ENCODE data around the gene BDH1.

- TF ChIP-seq CTCF (IDR thresholded peaks at IDR 0.05; ENCODE audit: low read length) (no peak), EZH2 (optimal IDR thresholded peaks at IDR 0.05; ENCODE audit: low read depth, low read length) (no peak)
Observed at GRCh38 chr3:197597335-197597734, 41.6 kb upstream of the BDH1 start.

All from MM.1S (cell line).